ENCODE data around the gene RNF38. TPM values are rescaled to one million over a fixed set of nuclear protein-coding genes. Genes with fewer than 3 reads are reported as not detected.
"Not testable (repeated sequence)": the region's sequence is repeated elsewhere in the genome, so short reads cannot be mapped to it uniquely, and the experiment has no call there.

Gene RNF38
- total RNA-seq, 1 experiment from 2014 or later: 10.8 TPM

DNA sequence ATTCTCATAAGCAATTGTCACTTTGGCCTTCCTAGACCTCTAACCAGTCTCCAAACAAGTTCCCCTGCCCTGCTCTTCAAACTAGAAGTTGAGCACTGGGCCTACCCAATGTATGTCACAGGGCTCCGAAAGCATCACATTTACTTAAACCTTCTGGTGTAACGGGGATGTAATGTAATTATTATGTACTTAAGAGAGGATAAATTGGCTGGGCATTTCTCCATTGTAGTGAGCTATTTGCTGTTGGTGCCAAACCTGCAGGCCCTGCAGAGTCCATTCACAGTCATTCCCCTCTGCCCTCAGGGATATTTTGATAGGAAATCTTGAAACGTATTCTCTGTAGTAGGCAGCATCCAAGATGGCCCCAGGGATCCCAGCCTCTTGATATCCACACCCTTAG lies 77.6 kb downstream of the RNF38 start:
- intact Hi-C loops (cut with micrococcal nuclease; ENCODE audit: unreplicated experiment): no loop called here
- no peaks in the 10 kb centered on the region for H3K9me3 Mint-ChIP-seq (ENCODE audit: low read depth, unreplicated experiment)
- no peaks in the 10 kb centered on the region for H3K27me3 Mint-ChIP-seq (ENCODE audit: unreplicated experiment)
- TF ChIP-seq, protein P1, sequence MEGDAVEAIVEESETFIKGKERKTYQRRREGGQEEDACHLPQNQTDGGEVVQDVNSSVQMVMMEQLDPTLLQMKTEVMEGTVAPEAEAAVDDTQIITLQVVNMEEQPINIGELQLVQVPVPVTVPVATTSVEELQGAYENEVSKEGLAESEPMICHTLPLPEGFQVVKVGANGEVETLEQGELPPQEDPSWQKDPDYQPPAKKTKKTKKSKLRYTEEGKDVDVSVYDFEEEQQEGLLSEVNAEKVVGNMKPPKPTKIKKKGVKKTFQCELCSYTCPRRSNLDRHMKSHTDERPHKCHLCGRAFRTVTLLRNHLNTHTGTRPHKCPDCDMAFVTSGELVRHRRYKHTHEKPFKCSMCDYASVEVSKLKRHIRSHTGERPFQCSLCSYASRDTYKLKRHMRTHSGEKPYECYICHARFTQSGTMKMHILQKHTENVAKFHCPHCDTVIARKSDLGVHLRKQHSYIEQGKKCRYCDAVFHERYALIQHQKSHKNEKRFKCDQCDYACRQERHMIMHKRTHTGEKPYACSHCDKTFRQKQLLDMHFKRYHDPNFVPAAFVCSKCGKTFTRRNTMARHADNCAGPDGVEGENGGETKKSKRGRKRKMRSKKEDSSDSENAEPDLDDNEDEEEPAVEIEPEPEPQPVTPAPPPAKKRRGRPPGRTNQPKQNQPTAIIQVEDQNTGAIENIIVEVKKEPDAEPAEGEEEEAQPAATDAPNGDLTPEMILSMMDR (IDR thresholded peaks at IDR 0.05; ENCODE audit: unreplicated experiment): no peak
- peaks cover 9% of the 10 kb centered on the region for H3K4me1 Mint-ChIP-seq (ENCODE audit: low read depth, unreplicated experiment)
- H3K36me3 Mint-ChIP-seq (ENCODE audit: insufficient read depth, unreplicated experiment): peaks cover 22% of the 10 kb centered on the region
- H3K4me3 Mint-ChIP-seq (ENCODE audit: low read depth, unreplicated experiment): no peak overlapping the region
- no TSS peak for BruUV-seq (replicated peaks)
- CTCF ChIA-PET: no interaction called here
- no peak for DNase-seq
- no peak overlapping the region for H3K27ac Mint-ChIP-seq (ENCODE audit: unreplicated experiment)

DNA sequence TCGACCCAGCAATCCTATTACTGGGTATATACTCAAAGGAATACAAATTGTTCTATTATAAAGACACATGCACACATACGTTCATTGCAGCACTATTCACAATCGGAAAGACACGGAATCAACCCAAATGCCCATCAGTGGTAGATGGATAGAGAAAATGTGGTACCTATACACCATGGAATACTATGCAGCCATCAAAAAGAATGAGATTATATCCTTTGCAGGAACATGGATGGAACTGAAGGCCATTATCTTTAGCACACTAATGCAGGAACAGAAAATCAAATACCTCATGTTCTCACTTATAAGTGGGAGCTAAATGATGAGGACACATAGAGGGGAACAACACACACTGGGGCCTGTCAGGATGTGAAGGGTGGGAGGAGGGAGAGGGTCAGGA lies 78.2 kb downstream of the RNF38 start:
- CTCF ChIA-PET; intact Hi-C loops (cut with micrococcal nuclease; ENCODE audit: unreplicated experiment); H3K27ac Mint-ChIP-seq (ENCODE audit: unreplicated experiment); H3K27me3 Mint-ChIP-seq (ENCODE audit: unreplicated experiment); DNase-seq; H3K4me3 Mint-ChIP-seq (ENCODE audit: low read depth, unreplicated experiment); H3K4me1 Mint-ChIP-seq (ENCODE audit: low read depth, unreplicated experiment); BruUV-seq (replicated peaks); H3K9me3 Mint-ChIP-seq (ENCODE audit: low read depth, unreplicated experiment): not testable (repeated sequence)
- H3K36me3 Mint-ChIP-seq (ENCODE audit: insufficient read depth, unreplicated experiment): peaks cover 21% of the 10 kb centered on the region

- no peak overlapping the region for H3K4me3 Mint-ChIP-seq (ENCODE audit: low read depth, unreplicated experiment)
- TF ChIP-seq, protein P1 (IDR thresholded peaks at IDR 0.05; ENCODE audit: unreplicated experiment): no peak
- intact Hi-C loops (cut with micrococcal nuclease; ENCODE audit: unreplicated experiment): no loop called here
- DNase-seq: no peak
- no TSS peak for BruUV-seq (replicated peaks)
- CTCF ChIA-PET: interaction anchor here (1.0 kb wide), 1 partner anchor 53 kb away, joined by 4 read pairs; no protein-coding TSS in a partner anchor
- peaks cover 18% of the 10 kb centered on the region for H3K36me3 Mint-ChIP-seq (ENCODE audit: insufficient read depth, unreplicated experiment)
- no peaks in the 10 kb centered on the region for H3K4me1 Mint-ChIP-seq (ENCODE audit: low read depth, unreplicated experiment)
- H3K27ac Mint-ChIP-seq (ENCODE audit: unreplicated experiment): peak overlapping the region; percentile 52
- no peaks in the 10 kb centered on the region for H3K9me3 Mint-ChIP-seq (ENCODE audit: low read depth, unreplicated experiment)
- no peaks in the 10 kb centered on the region for H3K27me3 Mint-ChIP-seq (ENCODE audit: unreplicated experiment)
Observed at GRCh38 chr9:36320466-36320865, 79.6 kb downstream of the RNF38 start.

- Mint-ChIP-seq H3K27me3 (ENCODE audit: unreplicated experiment) (no peaks in the 10 kb centered on the region), H3K4me1 (ENCODE audit: low read depth, unreplicated experiment) (no peaks in the 10 kb centered on the region), H3K9me3 (ENCODE audit: low read depth, unreplicated experiment) (no peaks in the 10 kb centered on the region), H3K4me3 (ENCODE audit: low read depth, unreplicated experiment) (no peak overlapping the region), H3K27ac (ENCODE audit: unreplicated experiment) (peak overlapping the region; percentile 52), H3K36me3 (ENCODE audit: insufficient read depth, unreplicated experiment) (peaks cover 18% of the 10 kb centered on the region)
- TF ChIP-seq, protein P1 (IDR thresholded peaks at IDR 0.05; ENCODE audit: unreplicated experiment): no peak
- peak; percentile 52 for DNase-seq
- intact Hi-C loops (cut with micrococcal nuclease; ENCODE audit: unreplicated experiment): loop anchor here (5.0 kb wide), 1 partner anchor 68 kb away; no protein-coding TSS in a partner anchor
- no TSS peak for BruUV-seq (replicated peaks)
- CTCF ChIA-PET: interaction anchor here (0.9 to 1.0 kb wide), 2 partner anchors 52 to 64 kb away, joined by 3 to 4 read pairs; no protein-coding TSS in a partner anchor
Observed at GRCh38 chr9:36319806-36320205, 80.3 kb downstream of the RNF38 start.

DNA sequence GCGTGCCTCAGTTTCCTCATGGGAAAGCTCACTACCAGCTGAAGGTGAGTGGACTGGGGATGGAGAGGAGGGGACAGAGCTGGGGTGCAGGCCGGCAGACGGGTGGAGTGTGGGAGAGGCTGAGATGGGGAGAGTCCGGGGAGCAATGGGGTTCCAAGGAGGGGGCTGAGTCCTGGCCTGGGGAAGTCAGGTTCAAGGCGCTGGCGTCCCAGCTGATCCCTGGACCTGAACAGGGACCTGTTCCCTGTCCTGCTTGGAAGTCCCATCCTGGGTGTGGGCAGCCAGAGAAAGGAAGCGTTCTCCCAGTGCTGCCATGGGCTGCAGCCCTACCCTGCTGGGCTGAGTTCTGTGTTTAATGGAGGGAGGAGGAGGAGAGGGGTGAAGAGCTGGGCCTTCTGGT lies 80.9 kb downstream of the RNF38 start:
- peaks cover 18% of the 10 kb centered on the region for H3K36me3 Mint-ChIP-seq (ENCODE audit: insufficient read depth, unreplicated experiment)
- intact Hi-C loops (cut with micrococcal nuclease; ENCODE audit: unreplicated experiment): loop anchor here (5.0 kb wide), 1 partner anchor 67 kb away; no protein-coding TSS in a partner anchor
- CTCF ChIA-PET: interaction anchor here (0.9 to 1.1 kb wide), 2 partner anchors 9 to 63 kb away, joined by 3 to 5 read pairs; no protein-coding TSS in a partner anchor
- DNase-seq: no peak
- H3K9me3 Mint-ChIP-seq (ENCODE audit: low read depth, unreplicated experiment): no peaks in the 10 kb centered on the region
- no peaks in the 10 kb centered on the region for H3K4me1 Mint-ChIP-seq (ENCODE audit: low read depth, unreplicated experiment)
- TF ChIP-seq, protein P1 (IDR thresholded peaks at IDR 0.05; ENCODE audit: unreplicated experiment): no peak
- H3K4me3 Mint-ChIP-seq (ENCODE audit: low read depth, unreplicated experiment): peak overlapping the region; percentile 66
- no peaks in the 10 kb centered on the region for H3K27me3 Mint-ChIP-seq (ENCODE audit: unreplicated experiment)
- H3K27ac Mint-ChIP-seq (ENCODE audit: unreplicated experiment): peak overlapping the region; percentile 83
- no TSS peak for BruUV-seq (replicated peaks)

Data from Calu3 (cell line).